ENCODE measurements around the gene IRF2BP2. TPM values are rescaled to one million over a fixed set of nuclear protein-coding genes. Genes with fewer than 3 reads are reported as not detected.
A peak's percentile ranks its signal among the peaks of the same experiment; 100 is the strongest.

The IRF2BP2 gene
- total RNA-seq, result 100 to 1,000 TPM; 162 to 164 TPM
- polyA plus RNA-seq, result 10 to 100 TPM; 23.9 to 43.0 TPM

DNA sequence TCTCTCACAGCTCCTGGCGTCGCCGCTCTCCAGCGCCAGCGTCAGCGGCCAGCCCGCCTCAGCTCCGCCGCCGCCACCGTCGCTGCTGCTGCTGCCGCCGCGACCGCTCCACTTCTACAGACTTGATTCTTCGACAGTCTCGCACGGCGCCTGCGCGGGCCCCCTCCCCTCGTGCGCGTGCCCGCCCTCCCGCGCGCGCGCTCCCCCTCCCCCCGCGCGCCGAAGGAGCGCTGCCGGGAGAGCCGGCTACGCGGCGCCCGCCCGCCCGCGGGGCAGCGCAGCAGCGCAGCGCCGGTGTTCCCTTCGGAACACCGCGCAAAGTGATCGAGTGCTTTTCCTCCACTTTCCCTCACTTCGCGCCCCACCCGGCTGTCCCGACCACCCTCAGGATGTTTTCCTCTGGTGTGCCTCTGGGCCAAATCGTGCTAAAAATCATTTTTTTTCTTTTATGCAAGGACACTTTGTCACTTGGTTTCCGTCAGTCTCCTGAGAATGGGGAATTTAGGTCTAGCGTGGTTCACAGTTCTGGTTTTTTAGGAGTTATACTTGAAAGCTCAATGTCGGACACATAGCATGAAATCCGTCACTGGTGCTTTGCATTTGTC lies at the start of gene IRF2BP2:
Gene IRF2BP2 (minus strand): TSS at position 118 of the 605 bp plus-strand sequence. CDS start 684 bp downstream, outside the sequence.
- intact Hi-C loops (cut with micrococcal nuclease), result loop anchor here (1.0 to 5.0 kb wide), 4 partner anchors 9 to 1257 kb away; partner anchors contain the start of gene LYST
- Histone ChIP-seq H3K9me3 (ENCODE audit: control insufficient read depth in 1 of 2, low read length in 2 of 2) (no peaks in the 10 kb centered on the region), H3K36me3 (ENCODE audit: insufficient read depth, low read length) (peaks cover 20% of the 10 kb centered on the region), H3K4me3 (ENCODE audit: low read length in 2 of 2) (peak within 1 kb of the TSS; percentile 67 to 77), H3K27ac (ENCODE audit: low read depth, low read length) (peak within 1 kb of the TSS; percentile 96), H3K4me1 (ENCODE audit: insufficient read depth, low read length) (peaks cover 51% of the 10 kb centered on the region), H3K27me3 (ENCODE audit: insufficient read depth, low read length) (no peaks in the 10 kb centered on the region)
- peak; percentile 80 to 89 (median 89) for DNase-seq
- Mint-ChIP-seq H3K36me3 (peaks cover 29 to 38% of the 10 kb centered on the region in 2 donors), H3K27me3 (peaks cover 0 to 6% of the 10 kb centered on the region in 2 donors), H3K9me3 (peaks cover 0 to 10% (median 0%) of the 10 kb centered on the region in 8 donors), H3K4me3 (peak within 1 kb of the TSS; percentile 88 to 95 (median 94)), H3K27ac (peak within 1 kb of the TSS; percentile 98 to 100 (median 99)), H3K4me1 (peaks cover 34 to 69% (median 47%) of the 10 kb centered on the region in 4 donors)
- ChIA-PET CTCF (ENCODE audit: partially characterized antibody) (interaction anchor here (1.1 to 6.5 kb wide), 9 partner anchors 11 to 474 kb away, joined by 3 to 78 read pairs (median 9); no protein-coding TSS in a partner anchor), POLR2A (ENCODE audit: partially characterized antibody) (interaction anchor here (0.7 to 7.8 kb wide), 37 partner anchors 11 to 894 kb away, joined by 3 to 312 read pairs (median 4); partner anchors contain the start of genes B3GALNT2, TARBP1 and TOMM20)

DNA sequence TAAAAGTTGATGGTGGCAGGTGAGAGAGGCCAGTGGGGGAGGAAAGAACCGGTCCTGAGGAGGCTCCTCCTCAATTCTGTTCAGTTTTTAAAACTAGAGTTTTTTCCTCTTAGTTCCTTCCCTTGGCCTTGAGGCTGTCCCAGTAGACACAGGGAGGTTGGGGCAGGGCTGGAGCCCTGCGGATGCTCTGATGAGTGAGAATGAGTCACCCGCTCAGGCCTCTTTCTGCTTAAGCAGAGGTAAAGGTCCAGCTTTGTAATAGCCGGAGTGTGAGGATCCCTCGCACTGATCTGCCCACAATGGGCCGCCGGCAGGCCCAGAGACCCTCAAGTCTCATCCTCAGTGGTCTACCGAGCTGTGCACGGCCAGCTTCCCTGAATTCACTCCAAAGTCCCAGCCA lies 49.6 kb upstream of the IRF2BP2 start:
- Mint-ChIP-seq H3K27ac (peak overlapping the region in 1 of 7 donors; percentile 47), H3K36me3 (no peaks in the 10 kb centered on the region), H3K4me1 (peaks cover 0 to 9% (median 4%) of the 10 kb centered on the region in 4 donors), H3K4me3 (no peak overlapping the region), H3K9me3 (no peaks in the 10 kb centered on the region), H3K27me3 (no peaks in the 10 kb centered on the region)
- ChIA-PET CTCF (ENCODE audit: partially characterized antibody) (interaction anchor here (1.2 kb wide), 1 partner anchor 71 kb away, joined by 3 read pairs; no protein-coding TSS in a partner anchor), POLR2A (ENCODE audit: partially characterized antibody) (no interaction called here)
- Histone ChIP-seq H3K27ac (ENCODE audit: low read depth, low read length) (no peak overlapping the region), H3K4me1 (ENCODE audit: insufficient read depth, low read length) (no peaks in the 10 kb centered on the region), H3K27me3 (ENCODE audit: insufficient read depth, low read length) (no peaks in the 10 kb centered on the region), H3K36me3 (ENCODE audit: insufficient read depth, low read length) (no peaks in the 10 kb centered on the region), H3K9me3 (ENCODE audit: control insufficient read depth in 1 of 2, low read length in 2 of 2) (no peaks in the 10 kb centered on the region), H3K4me3 (ENCODE audit: low read length in 2 of 2) (no peak overlapping the region)
- no peak for DNase-seq
- intact Hi-C loops (cut with micrococcal nuclease), result no loop called here

DNA sequence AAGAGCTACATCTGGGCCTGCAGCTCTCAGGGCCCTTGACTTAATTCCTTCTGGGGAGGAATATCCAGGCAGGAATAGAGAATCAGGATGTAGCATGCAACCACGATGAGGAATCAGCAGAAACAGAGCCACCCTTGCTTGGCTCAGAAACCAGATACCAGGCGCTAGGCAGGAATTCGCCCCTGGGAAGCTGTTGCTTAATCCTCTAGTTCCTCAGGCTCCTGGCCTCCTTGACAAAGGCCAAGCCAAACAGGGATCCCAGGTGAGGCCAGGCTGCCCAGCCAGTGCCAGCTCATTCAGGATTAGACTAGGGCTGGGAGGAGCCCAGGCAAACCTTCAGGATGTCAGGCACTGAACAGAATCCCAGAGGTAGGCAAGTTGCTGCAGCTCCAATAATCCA lies 48.2 kb upstream of the IRF2BP2 start:
- peaks cover 0 to 9% (median 3%) of the 10 kb centered on the region in 4 donors for H3K4me1 Mint-ChIP-seq
- Histone ChIP-seq H3K27me3 (ENCODE audit: insufficient read depth, low read length) (no peaks in the 10 kb centered on the region), H3K27ac (ENCODE audit: low read depth, low read length) (no peak overlapping the region), H3K4me1 (ENCODE audit: insufficient read depth, low read length) (no peaks in the 10 kb centered on the region), H3K36me3 (ENCODE audit: insufficient read depth, low read length) (no peaks in the 10 kb centered on the region), H3K9me3 (ENCODE audit: control insufficient read depth in 1 of 2, low read length in 2 of 2) (no peaks in the 10 kb centered on the region), H3K4me3 (ENCODE audit: low read length in 2 of 2) (no peak overlapping the region)
- POLR2A ChIA-PET (ENCODE audit: partially characterized antibody), result interaction anchor here (1.5 kb wide), 1 partner anchor 11 kb away, joined by 4 read pairs; no protein-coding TSS in a partner anchor
- no peak overlapping the region for H3K4me3 Mint-ChIP-seq
- H3K9me3 Mint-ChIP-seq, result no peaks in the 10 kb centered on the region
- no peak overlapping the region for H3K27ac Mint-ChIP-seq
- CTCF ChIA-PET (ENCODE audit: partially characterized antibody), result no interaction called here
- DNase-seq, result no peak
- no peaks in the 10 kb centered on the region for H3K36me3 Mint-ChIP-seq
- no peaks in the 10 kb centered on the region for H3K27me3 Mint-ChIP-seq
- intact Hi-C loops (cut with micrococcal nuclease), result no loop called here

DNA sequence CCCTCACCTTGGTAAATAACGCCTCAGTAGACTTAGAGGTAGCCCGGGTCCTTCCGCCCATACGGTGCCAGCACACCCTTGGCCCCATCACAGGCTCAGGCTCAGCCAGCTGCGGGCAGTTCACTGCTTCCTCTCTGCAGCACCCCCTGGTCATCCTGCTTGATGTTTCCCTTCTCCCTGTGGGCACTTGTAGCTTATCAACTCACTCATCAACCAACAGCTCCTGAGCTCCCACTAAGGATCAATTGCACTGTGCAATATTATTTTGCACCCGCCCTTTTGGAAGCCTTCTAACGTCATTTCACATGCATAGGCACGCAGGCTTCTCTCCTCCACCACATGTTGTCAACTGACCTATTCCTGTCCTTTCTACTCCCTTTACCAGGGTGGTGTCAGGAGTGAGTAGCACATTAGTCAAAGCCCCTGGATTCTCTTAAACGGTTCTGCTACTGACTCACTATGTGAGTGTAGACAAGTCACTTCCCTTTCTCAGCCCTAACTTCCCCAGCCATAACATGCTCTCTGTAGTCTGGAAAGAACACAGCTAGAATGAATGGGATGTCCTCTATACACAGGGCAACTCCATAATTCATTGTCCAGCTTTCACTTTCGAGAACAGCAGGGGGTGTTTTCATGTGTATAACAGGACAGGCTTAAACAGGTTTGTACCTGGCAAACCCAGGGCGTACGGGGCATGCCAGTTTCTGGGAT lies 47.1 kb upstream of the IRF2BP2 start:
- Histone ChIP-seq H3K4me3 (ENCODE audit: low read length in 2 of 2) (no peak overlapping the region), H3K27ac (ENCODE audit: low read depth, low read length) (no peak overlapping the region), H3K9me3 (ENCODE audit: control insufficient read depth in 1 of 2, low read length in 2 of 2) (no peaks in the 10 kb centered on the region), H3K4me1 (ENCODE audit: insufficient read depth, low read length) (no peaks in the 10 kb centered on the region), H3K27me3 (ENCODE audit: insufficient read depth, low read length) (no peaks in the 10 kb centered on the region), H3K36me3 (ENCODE audit: insufficient read depth, low read length) (no peaks in the 10 kb centered on the region)
- no peak overlapping the region for H3K4me3 Mint-ChIP-seq
- no peaks in the 10 kb centered on the region for H3K27me3 Mint-ChIP-seq
- H3K9me3 Mint-ChIP-seq, result no peaks in the 10 kb centered on the region
- no peaks in the 10 kb centered on the region for H3K36me3 Mint-ChIP-seq
- ChIA-PET POLR2A (ENCODE audit: partially characterized antibody) (interaction anchor here (1.5 kb wide), 1 partner anchor 10 kb away, joined by 4 read pairs; no protein-coding TSS in a partner anchor), CTCF (ENCODE audit: partially characterized antibody) (interaction anchor here (0.7 kb wide), 1 partner anchor 425 kb away, joined by 3 read pairs; no protein-coding TSS in a partner anchor)
- peak overlapping the region in 1 of 7 donors; percentile 70 for H3K27ac Mint-ChIP-seq
- DNase-seq, result no peak
- peaks cover 0 to 8% (median 1%) of the 10 kb centered on the region in 4 donors for H3K4me1 Mint-ChIP-seq
- intact Hi-C loops (cut with micrococcal nuclease), result no loop called here

DNA sequence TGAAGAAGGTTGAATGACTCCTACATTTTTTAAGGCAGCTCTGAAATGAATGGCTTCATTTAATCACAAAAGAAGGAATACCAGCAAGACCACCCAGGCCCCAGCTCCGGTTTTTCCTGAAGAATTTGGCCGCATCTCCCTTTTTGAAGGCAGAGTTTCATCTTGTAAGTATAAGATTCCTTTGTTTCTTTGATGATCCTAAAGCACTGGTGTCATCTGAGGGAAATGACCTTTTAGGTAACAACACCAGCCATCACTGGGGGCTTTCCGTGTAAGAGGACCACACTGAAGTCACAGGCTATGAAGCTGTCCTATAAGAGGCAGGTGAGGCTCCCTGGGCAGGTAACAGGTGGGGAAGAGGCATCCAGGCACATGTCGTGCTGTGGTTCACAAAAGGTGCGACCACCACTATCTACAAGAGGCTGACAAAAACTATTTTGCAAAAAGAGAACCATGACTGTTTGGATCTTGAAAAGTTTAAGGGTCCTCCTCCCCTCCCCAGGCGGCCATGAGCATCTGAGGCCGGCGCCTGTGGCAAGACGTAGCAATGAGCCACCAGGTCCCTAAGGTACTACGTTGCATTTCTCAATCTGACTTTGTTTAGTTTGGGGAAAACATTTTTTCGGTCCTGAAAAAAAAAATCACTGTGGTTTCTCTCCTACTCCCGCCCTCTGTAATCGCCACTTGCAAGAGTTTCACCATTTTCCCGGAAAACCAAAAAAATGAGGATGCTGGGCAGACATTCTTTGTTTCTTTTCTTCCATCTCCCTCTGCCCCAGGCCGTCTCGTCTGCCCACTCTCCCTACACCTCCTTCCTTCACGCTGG lies 46.3 kb upstream of the IRF2BP2 start:
- H3K36me3 Mint-ChIP-seq, result no peaks in the 10 kb centered on the region
- no peaks in the 10 kb centered on the region for H3K9me3 ChIP-seq (ENCODE audit: control insufficient read depth in 1 of 2, low read length in 2 of 2)
- intact Hi-C loops (cut with micrococcal nuclease), result no loop called here

DNA sequence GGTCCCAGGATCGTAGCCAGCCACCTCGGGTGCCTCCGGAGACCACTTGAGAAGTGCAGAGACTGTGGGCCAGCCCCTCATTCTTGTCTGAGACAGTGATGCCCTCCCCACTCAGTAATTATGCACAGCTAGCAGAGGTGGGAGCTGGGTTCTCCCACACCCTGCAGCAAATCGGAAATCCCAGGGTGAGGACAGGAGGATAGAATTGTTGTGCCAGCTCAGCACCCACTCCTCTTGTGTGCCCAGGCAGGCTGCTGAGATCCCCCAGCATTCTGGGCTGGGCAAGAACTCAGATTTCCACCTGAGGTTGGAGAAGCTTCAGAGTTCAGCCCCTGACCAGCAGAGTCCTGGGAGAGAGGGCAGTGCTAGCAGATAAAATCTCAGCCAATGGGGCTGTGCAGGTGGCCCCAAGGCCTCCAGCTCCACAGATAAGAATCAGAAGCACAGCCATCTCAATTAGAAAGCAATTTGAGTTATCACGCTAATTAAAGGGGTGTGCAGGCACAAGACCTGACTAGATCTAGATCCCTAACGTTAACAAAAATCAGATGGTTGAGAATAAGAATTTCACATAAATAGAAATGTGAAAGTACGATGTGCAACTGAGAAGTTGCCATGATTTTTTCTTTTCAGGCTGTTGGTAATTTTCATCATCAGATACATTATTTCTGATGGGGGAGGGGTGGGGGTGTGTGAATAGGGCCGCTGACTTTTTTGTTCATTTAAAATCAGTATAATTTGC lies 45.5 kb upstream of the IRF2BP2 start:
- ChIA-PET POLR2A (ENCODE audit: partially characterized antibody) (no interaction called here), CTCF (ENCODE audit: partially characterized antibody) (no interaction called here)
- intact Hi-C loops (cut with micrococcal nuclease), result no loop called here

More for the DNA sequence above, 46.3 kb upstream of the IRF2BP2 start:
- H3K4me1 ChIP-seq (ENCODE audit: insufficient read depth, low read length), result no peaks in the 10 kb centered on the region
- Mint-ChIP-seq H3K4me1 (peaks cover 0 to 2% (median under 1%) of the 10 kb centered on the region in 4 donors), H3K9me3 (no peaks in the 10 kb centered on the region), H3K27me3 (no peaks in the 10 kb centered on the region), H3K27ac (no peak overlapping the region), H3K4me3 (no peak overlapping the region)
- H3K27ac ChIP-seq (ENCODE audit: low read depth, low read length), result no peak overlapping the region
- ChIA-PET POLR2A (ENCODE audit: partially characterized antibody) (no interaction called here), CTCF (ENCODE audit: partially characterized antibody) (no interaction called here)
- H3K36me3 ChIP-seq (ENCODE audit: insufficient read depth, low read length), result no peaks in the 10 kb centered on the region
- H3K4me3 ChIP-seq (ENCODE audit: low read length in 2 of 2), result no peak overlapping the region
- H3K27me3 ChIP-seq (ENCODE audit: insufficient read depth, low read length), result no peaks in the 10 kb centered on the region
- no peak for DNase-seq

More for the DNA sequence above, 45.5 kb upstream of the IRF2BP2 start:
- Mint-ChIP-seq H3K4me1 (peaks cover 0 to 2% (median 0%) of the 10 kb centered on the region in 4 donors), H3K27ac (no peak overlapping the region), H3K36me3 (no peaks in the 10 kb centered on the region), H3K9me3 (no peaks in the 10 kb centered on the region), H3K4me3 (no peak overlapping the region), H3K27me3 (no peaks in the 10 kb centered on the region)
- DNase-seq, result no peak
- no peaks in the 10 kb centered on the region for H3K27me3 ChIP-seq (ENCODE audit: insufficient read depth, low read length)
- H3K9me3 ChIP-seq (ENCODE audit: control insufficient read depth in 1 of 2, low read length in 2 of 2), result no peaks in the 10 kb centered on the region
- no peak overlapping the region for H3K4me3 ChIP-seq (ENCODE audit: low read length in 2 of 2)
- H3K4me1 ChIP-seq (ENCODE audit: insufficient read depth, low read length), result no peaks in the 10 kb centered on the region
- no peak overlapping the region for H3K27ac ChIP-seq (ENCODE audit: low read depth, low read length)
- no peaks in the 10 kb centered on the region for H3K36me3 ChIP-seq (ENCODE audit: insufficient read depth, low read length)

Measured in CD4-positive, alpha-beta memory T cell (primary cell).